Activated CD4-positive, CD25-positive, alpha-beta regulatory T cell (primary cell): ENCODE data around the gene ACOX2.

Experiments
- DNase-seq, 4 experiments: peaks; one replicate each; lab custom pipeline; 2025; lab: John Stamatoyannopoulos, UW

ACOX2 gene

DNA sequence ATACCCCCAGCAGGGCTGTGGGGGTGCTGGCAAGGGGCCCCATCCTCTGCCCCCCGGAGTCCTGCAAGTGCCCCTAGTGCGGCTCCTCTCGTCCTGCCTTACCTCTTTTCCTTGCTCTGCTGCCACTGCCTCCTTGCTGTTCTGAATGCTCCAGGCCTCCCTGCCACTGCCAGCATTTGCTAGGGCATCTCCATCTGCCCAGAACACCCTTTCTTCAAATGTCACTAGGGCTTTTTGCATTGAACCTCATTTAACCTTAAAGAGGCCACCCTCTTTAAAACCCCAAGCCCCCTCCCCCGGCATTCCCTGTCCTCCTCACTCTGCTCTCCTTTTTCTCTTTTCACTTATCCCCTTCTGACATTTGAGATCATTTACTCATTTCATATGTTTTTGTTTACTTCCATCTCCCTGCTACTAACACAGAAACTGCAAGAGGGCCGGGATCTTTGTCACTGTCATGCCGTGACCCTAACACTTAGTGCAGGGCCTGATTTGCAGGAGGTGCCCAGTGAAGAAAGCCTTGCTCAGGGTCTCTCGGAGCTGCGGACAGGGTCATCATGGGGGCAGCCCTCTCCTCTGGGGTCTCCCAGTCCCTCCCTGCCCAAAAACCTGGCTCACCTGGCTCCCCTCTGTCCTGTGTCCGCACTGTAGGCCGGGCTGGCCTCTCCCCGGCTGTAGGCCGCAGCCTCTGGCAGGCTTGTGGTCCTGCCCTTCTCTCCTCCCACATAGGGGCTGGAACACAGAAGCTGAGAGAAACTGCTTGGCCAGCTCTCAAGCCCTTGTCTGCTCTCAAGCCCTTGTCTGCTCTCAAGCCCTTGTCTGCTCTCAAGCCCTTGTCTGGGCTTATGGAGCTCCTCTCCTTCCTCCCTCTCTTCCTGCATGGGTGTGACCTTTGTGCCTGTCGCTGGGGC is at the start of gene ACOX2:
TSS of gene ACOX2 (minus strand) at position 690 of the 911 bp plus-strand sequence. CDS start 2,084 bp downstream, outside the sequence.
- no peak for DNase-seq

- no peak for DNase-seq
These were observed 49.0 kb upstream of the ACOX2 start for GRCh38 chr3:58585994-58586393.

DNA sequence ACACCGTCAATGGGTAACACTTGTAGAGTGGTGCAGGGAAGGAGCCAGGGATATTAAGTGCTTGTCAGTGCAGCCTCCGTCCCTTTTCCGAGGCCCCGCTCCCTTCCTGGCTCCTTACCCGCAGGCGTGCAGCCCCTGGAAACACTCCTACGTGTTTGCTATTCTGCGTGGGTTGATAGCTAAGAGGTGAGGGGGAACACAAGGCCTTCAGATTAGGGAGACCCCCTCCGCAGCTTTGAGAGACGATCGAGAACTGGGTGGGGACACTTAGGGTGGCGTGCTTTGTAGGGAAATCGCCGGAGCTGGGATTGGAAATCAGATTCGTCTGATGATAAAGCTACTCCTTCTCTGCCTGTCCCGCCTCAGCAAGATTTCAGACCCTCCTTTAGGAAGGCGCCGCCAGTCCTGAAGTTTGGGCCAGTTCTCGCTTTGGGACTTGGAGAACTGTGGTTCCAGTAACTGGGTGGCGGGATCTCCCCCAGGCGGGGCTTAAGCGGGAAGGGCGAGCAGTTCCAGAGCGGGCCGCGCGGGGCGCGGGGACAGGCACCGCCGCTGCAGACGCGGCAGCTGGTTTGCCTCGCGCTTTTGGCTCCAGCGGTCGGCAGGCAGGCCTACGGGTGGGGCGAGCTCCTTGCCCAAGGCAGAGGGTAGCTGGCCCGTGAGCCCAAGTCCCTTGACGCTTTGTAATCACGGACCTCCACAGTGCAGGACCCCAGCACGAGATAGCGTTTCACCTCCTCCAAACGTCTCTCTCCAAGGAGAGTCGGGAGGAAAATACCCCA is 48.2 kb upstream of the ACOX2 start:
- DNase-seq, result peak in 2 of 4 experiments; percentile 5 to 8

- DNase-seq, result no peak
These were observed 47.7 kb upstream of the ACOX2 start for GRCh38 chr3:58584690-58585004.

- DNase-seq, result no peak
These were observed 44.5 kb upstream of the ACOX2 start for GRCh38 chr3:58581328-58582091.

- no peak for DNase-seq
These were observed 43.9 kb upstream of the ACOX2 start for GRCh38 chr3:58580826-58581327.

GRCh38 chr3:58578873-58579272 is 41.9 kb upstream of the ACOX2 start:
- no peak for DNase-seq

DNA sequence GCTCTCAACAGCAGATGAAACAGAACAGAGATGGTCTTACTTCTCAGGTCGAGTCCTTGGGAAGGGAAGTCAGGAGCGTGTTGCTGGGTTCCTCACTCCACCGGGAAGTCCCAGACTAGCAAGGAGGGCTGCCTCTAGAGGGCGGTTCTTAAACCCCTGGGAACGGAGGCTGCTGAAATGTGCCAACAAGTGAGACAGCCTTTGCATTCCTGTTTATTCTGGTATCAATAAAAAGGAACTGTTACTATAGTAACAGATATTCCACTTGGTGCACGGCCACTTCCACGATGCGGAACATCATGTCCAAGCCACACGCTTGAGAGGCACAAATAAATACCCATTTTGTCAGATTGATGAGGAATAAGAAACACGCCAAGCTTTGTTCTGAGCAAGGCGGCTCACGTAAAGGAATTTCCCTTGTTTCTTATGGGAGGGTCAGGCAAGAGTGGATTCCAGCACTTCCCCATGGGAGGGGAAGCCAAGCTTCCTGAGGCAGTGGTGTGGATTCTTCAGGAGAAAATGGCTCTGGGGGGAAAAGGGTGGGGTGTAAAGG is 40.4 kb upstream of the ACOX2 start, which contains the start of gene FAM107A:
TSS of gene FAM107A (minus strand) at position 123 of the 553 bp plus-strand sequence. CDS start 7,531 bp downstream, outside the sequence.
- no peak for DNase-seq

DNA sequence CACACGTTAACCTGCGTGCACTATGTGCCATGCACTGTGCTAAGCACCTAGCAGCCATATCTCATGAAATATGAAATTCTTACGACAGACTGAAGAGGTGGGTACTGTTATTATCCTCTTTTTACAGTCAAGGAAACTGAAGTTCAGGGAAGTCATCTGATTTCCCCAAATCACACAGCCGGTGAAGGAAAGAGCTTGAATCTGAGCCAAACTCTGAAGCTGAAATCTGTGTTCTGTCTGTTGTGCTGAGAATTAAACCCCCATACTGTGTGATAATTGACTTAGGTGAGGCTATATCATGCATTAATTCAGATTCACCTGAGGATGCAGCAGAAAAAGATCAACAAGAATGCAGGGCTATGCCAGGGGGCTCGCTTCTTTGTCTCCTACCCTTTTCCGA is 39.7 kb upstream of the ACOX2 start:
- DNase-seq, result no peak

GRCh38 chr3:58575971-58576652 is 39.1 kb upstream of the ACOX2 start:
- DNase-seq, result no peak

DNA sequence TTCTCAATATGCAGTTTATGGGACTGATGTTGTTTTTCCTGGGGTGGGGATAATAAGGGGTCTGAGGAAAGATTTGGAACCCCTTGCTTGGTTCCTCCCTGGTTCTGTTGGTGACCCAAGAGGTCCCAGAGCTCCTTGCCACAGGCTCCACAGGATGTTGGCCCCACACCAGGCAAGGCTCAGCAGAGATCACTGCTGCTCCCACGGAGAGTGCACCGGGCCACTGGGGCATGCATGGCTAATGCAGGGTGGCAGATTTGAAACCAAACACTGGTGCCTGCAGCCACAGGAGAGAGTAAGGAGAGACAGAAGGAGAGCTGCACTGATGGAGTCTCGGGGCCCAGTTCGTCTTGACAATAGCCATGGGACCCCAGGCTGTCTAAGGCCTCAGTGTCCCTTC is 37.7 kb upstream of the ACOX2 start:
- DNase-seq, result no peak

GRCh38 chr3:58574106-58574505 is 37.1 kb upstream of the ACOX2 start:
- DNase-seq, result no peak

DNA sequence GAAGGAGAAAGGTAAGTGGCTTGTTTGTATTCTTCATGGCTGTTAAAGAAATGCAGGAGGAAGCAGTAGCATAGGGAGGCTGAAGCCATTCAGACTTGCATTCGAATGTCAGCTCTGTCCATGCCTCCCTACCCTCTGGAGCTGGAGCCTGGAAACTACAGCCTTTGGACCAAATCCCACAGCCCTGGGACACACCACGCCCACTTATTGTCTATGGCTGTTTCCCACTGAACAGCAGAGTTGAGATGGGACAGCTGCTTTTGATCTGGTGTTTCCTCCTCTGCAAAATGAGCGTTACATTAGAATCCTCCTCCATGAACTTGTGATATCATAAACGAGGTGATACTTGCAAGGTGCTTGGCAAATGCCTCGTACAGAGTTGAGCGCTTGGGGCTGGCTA is 36.6 kb upstream of the ACOX2 start:
- DNase-seq, result no peak

DNA sequence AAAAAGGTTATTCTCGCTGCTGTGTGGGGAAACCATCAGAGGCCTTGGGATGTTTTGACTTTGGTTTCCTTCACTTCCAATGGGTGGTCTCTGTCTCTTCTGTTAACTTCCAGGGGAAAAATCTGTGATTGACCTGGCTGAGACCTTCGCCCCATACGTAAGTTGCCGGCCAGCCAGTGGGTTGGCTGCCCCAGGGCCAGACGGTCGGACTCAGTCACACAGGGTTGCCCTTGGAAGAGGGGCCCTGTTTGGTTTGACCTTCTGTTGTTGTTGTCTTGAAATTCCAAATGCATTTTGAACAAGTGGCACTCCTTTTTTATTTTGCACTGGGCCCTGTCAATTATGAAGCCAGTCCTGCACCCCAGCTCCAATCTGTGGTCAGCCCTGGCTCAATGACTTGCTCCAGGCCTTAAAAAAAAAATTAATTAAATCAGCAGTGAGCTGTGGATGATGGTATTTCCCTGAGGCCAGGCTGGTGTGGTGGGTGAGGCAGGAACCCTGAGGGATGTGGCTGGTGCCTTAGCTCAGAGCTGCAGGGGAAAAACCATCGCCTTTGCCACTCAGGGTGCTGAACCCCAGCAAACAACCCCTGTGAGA is 35.7 kb upstream of the ACOX2 start:
- DNase-seq, result no peak

- DNase-seq, result no peak
These were observed 35.1 kb upstream of the ACOX2 start for GRCh38 chr3:58572013-58572633.

GRCh38 chr3:58570851-58571250 is 33.9 kb upstream of the ACOX2 start:
- no peak for DNase-seq

GRCh38 chr3:58569287-58570001 is 32.5 kb upstream of the ACOX2 start:
- no peak for DNase-seq

- peak; percentile 21 to 69 (median 51) for DNase-seq
These were observed 31.7 kb upstream of the ACOX2 start for GRCh38 chr3:58568572-58569286.

- no peak for DNase-seq
These were observed 30.2 kb upstream of the ACOX2 start for GRCh38 chr3:58567251-58567515.
